RPMI8226 (cell line): ENCODE results near the gene RGS21.
A peak's percentile ranks its signal among the peaks of the same experiment; 100 is the strongest.
"Not testable (repeated sequence)": the region's sequence is repeated elsewhere in the genome, so short reads cannot be mapped to it uniquely, and the experiment has no call there.

ENCODE experiments used
- DNase-seq: peaks from one replicate; pipeline ENCODE4 v3.0.0-alpha.2; 2015

The RGS21 gene, protein sequence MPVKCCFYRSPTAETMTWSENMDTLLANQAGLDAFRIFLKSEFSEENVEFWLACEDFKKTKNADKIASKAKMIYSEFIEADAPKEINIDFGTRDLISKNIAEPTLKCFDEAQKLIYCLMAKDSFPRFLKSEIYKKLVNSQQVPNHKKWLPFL

DNA sequence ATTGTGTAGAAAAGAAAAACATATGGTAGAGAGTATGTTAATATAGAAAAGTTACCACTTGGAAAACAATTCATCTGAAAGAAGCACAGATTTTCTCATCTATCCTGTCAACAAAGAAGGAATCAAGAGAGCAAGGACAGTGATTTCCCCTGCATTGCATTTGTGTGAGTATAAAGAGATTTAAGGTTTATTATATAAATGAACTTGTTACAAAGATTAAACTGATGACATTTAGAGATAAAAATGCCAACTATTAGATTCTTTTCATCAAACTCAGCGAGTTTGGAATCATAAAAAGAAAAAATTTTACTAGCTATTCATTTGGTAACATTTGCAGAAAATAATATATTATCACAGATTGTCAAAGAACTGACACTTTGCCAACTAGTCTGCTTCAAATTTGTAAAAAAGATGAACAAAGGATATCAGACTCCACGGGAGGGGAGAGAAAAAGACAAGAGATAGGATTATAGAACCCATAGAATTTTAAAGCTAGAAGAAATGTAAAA is at the start of gene RGS21:
RGS21 (plus strand) TSS at position 51 of the 509 bp plus-strand sequence. CDS start 26,045 bp downstream, outside the sequence.
- DNase-seq: no peak

DNA sequence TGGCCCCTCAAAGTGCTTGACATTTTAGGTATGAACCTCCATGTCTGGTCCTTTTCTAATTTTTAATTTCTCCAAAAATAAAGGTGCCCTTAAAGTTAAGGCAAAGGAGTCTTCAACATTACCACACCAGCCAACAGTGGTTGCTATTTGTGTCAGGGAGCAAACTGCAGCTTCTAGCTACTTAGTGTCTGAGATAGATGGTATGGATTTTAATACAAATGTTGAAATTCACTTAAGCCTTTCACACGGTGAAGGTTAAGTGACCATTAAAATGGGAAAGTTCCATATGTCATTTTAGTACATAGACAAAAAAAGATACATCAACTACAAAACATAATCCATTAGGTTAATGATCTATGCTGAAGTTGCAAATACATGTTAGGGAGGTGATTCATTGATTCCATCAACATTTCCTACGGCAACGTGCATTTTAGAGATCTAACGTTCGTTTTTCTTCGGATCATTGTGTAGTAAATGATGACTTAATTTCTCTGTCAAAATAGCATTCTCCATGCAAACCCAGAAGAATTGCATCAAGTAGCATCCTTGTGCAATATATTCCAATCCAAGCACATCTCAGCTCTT is 48.2 kb upstream of the RGS21 start:
- no peak for DNase-seq

DNA sequence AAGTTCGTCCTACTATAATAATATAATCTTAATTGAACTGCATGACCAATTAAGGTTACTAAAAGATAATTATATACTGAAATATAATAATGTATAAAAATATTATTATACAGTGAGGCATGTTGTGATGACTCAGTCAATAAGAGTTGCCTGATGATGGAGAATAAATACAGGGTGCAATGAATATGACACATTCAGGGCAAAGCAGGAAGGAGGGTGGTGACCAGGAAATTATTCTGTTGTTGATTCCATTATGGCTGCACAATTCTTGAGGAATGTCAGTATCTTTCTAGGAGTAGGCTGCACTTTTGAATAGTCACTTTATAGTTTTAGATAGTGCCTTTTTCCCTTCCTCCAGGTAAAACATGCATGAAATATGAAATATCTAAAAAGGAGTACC is 46.4 kb upstream of the RGS21 start:
- no peak for DNase-seq

GRCh38 chr1:192272732-192273131 is 44.1 kb upstream of the RGS21 start:
- no peak for DNase-seq

DNA sequence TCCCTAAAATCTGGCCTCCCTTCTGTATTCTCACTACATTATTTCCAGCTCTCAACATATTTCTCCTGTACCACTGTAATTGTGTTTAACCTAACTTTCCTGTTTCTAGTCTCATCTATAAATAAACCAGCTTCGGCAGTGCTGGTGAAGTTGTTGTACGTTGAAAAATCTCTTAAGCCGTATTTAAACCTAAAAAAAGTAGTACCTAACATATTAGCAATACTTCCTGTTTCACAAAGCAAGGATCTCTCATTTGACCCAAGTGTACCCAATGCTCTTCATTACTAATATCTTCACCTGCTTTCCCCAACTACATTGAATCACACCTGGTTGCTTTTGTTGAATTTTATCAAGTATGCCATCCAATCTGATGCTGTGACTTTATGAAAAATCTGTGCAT is 42.2 kb upstream of the RGS21 start:
- DNase-seq: no peak

DNA sequence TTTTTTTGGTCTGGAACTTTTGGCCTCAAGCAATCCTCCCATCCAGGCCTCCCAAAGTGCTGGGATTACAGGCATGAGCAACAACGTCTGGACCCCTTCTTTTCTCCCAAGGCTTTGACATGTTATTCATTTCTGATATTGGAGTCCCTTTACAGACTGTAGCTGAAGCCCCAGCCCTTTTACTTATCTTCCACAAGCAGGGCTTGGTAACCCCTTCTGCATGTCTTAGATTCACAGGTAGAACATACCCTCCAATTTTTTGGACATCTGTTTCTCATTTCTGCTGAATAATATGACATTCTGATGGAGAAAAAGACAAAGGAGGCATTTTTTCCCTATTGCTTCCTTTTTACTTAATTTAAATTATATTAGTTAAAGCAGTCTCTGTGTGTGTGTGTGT is 39.2 kb upstream of the RGS21 start:
- DNase-seq: no peak

DNA sequence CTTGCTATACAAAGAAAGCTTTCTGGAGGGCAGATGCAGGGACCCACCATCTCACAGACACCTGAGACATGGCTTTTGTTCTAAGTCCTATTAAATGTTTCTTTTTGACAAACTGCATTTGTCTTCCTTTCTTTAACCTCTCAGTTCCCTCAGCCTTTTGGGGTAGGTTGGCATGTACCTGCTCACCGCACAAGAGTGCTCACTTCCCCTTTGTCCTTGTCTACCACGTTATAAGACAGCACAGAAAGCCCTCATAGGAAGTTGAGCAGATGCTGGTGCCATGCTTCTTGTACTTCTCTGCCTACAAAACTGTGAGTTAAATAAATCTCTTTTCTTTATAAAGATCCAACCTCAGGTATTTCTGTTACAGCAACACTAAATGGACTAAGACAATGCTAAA is 31.9 kb upstream of the RGS21 start:
- DNase-seq: peak; percentile 33

GRCh38 chr1:192303029-192303428 is 13.8 kb upstream of the RGS21 start:
- DNase-seq: no peak

- DNase-seq: not testable (repeated sequence)
These were observed 8.5 kb upstream of the RGS21 start for GRCh38 chr1:192308314-192308713.

- peak; percentile 8 for DNase-seq
These were observed 5.5 kb upstream of the RGS21 start for GRCh38 chr1:192311281-192311680.

DNA sequence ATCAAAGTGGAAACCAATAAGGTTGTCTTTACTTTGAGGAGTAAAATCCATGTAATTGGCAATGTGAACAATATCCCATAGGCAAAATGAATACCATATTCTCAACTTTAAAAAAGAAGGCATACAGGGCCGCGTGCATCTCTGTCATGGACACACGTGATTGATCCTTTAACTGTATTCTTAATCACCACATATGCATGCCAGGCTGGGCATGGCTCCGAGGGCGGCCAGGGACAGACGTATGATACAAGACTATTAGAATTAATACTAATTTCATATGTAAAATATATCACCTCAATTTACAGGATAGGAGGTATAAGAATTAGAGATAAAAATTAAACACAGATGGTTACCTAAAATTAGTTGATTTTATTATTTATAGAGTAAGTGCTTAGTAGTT is 11.2 kb downstream of the RGS21 start:
- DNase-seq: no peak

DNA sequence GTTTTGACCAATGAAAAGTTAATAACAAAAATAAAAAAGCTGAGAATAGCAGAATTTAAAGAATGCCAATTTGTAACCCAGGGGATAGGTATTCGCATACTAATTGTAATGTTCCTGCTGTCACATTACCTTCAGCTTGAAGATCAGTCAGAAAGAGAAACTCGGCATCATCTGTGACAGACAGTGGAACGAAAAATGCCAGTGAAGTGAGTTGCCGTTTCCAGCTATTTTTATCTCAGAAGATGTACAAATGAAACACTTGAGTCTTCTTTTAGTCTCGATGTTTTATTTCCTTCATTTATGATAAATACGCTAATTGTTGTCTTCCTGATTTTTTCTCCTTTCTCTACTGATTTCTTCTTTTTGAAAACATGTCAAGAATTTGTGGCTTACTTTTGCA is 26.1 kb downstream of the RGS21 start:
- no peak for DNase-seq

- no peak for DNase-seq
These were observed 26.6 kb downstream of the RGS21 start for GRCh38 chr1:192343344-192343743.

DNA sequence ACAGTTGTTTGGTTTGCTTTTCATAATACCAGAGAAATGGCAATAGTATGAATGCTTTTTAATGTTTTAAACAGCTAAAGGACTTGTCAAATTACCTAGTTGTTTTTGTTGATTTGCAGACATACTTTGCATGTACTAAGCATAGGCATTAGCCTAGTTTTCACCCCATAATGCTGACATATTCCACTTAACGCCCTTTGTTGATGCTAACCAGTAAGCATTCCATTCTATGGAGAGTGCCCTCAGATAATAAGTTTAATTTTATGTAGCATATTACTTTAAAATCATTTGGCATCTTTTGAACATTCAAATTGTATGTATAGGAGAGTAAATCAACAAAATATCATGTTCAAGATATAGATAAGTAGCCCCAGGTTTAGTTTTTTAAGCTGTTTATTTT is 32.5 kb downstream of the RGS21 start:
- DNase-seq: no peak

- no peak for DNase-seq
These were observed 33.6 kb downstream of the RGS21 start for GRCh38 chr1:192350356-192350755.

DNA sequence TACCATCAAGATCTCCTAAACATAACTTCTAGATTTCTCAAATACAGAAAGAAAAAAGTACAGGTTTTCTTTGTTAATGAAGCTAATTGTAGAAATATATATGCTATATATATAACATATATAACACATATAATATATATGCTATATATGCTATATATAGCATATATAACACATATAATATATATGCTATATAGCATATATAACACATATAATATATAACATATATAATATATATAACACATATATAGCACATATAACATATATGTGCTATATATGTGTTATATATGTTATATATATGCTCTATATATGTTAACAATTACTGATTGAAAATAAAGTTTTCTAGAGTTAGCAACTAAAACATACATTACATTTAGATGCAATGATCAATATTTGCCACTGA is 34.8 kb downstream of the RGS21 start:
- DNase-seq: no peak

- DNase-seq: no peak
These were observed 41.1 kb downstream of the RGS21 start for GRCh38 chr1:192357924-192358323.

GRCh38 chr1:192358402-192358801 is 41.6 kb downstream of the RGS21 start:
- DNase-seq: no peak

GRCh38 chr1:192358822-192359221 is 42.0 kb downstream of the RGS21 start:
- no peak for DNase-seq

DNA sequence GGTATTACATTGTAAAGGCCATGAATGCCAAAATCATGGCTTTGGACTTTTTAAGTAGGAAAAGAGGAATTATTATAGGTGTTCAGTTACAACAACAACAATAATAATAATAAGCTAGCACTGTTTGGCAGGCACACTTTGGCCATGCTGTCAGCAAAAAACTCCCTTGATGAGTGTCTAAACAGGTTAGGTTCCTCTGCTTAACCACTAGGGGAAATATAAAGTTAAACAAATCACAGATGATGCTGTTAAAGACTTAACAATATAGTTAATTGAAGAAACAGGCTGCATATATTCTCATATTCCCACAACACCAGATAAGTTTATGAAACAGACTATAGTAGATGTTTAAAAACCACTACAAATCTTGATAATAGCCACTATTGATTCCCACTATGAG is 46.4 kb downstream of the RGS21 start:
- DNase-seq: no peak

- no peak for DNase-seq
These were observed 50.6 kb downstream of the RGS21 start for GRCh38 chr1:192367436-192367835.

DNA sequence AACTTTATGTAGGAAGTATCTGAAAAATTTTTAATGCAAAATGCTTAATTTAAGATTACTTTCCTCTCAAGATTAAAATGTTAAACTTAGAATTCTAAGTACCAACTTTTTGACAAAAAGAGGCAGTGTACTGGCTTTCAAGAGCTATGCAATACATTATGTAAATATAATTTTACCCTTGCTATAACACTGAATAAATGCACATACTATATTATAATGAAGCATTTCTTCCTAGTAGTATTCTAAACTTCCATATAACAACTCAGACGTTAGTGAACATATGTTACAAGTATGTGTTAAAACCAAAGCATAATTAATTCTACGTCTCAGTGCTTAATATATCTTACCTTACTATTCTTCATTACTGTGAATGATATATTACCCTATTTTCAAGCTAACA is 58.5 kb downstream of the RGS21 start:
- DNase-seq: no peak

- no peak for DNase-seq
These were observed 59.6 kb downstream of the RGS21 start for GRCh38 chr1:192376374-192376773.

- DNase-seq: no peak
These were observed 61.5 kb downstream of the RGS21 start for GRCh38 chr1:192378276-192378675.

- DNase-seq: no peak
These were observed 62.1 kb downstream of the RGS21 start for GRCh38 chr1:192378878-192379277.
